ENCODE results near the gene ATPAF2.

ATPAF2 gene

GRCh38 chr17:17987901-17988300, 51.1 kb downstream of the ATPAF2 start:
- no peak for TF ChIP-seq CTCF (conservative IDR thresholded peaks at IDR 0.05; ENCODE audit: low read depth, low read length)
- H3K4me3 ChIP-seq (ENCODE audit: low read depth, low read length) = no peak overlapping the region
- DNase-seq (ENCODE audit: low read depth) = no peak

GRCh38 chr17:17987187-17987896, 51.6 kb downstream of the ATPAF2 start:
- TF ChIP-seq CTCF (conservative IDR thresholded peaks at IDR 0.05; ENCODE audit: low read depth, low read length) = no peak
- no peak for DNase-seq (ENCODE audit: low read depth)
- no peak overlapping the region for H3K4me3 ChIP-seq (ENCODE audit: low read depth, low read length)

- H3K4me3 ChIP-seq (ENCODE audit: low read depth, low read length) = no peak overlapping the region
- TF ChIP-seq CTCF (conservative IDR thresholded peaks at IDR 0.05; ENCODE audit: low read depth, low read length) = peak; percentile 58
- DNase-seq (ENCODE audit: low read depth) = peak; percentile 40
Observed at GRCh38 chr17:17985555-17985954, 53.4 kb downstream of the ATPAF2 start.

GRCh38 chr17:17985153-17985552, 53.8 kb downstream of the ATPAF2 start:
- H3K4me3 ChIP-seq (ENCODE audit: low read depth, low read length) = no peak overlapping the region
- no peak for DNase-seq (ENCODE audit: low read depth)
- no peak for TF ChIP-seq CTCF (conservative IDR thresholded peaks at IDR 0.05; ENCODE audit: low read depth, low read length)

GRCh38 chr17:17983776-17984175, 55.2 kb downstream of the ATPAF2 start:
- no peak for DNase-seq (ENCODE audit: low read depth)
- TF ChIP-seq CTCF (conservative IDR thresholded peaks at IDR 0.05; ENCODE audit: low read depth, low read length) = no peak
- H3K4me3 ChIP-seq (ENCODE audit: low read depth, low read length) = no peak overlapping the region

- peak; percentile 50 for DNase-seq (ENCODE audit: low read depth)
- TF ChIP-seq CTCF (conservative IDR thresholded peaks at IDR 0.05; ENCODE audit: low read depth, low read length) = no peak
- no peak overlapping the region for H3K4me3 ChIP-seq (ENCODE audit: low read depth, low read length)
Observed at GRCh38 chr17:17983376-17983775, 55.6 kb downstream of the ATPAF2 start.

- no peak for DNase-seq (ENCODE audit: low read depth)
- TF ChIP-seq CTCF (conservative IDR thresholded peaks at IDR 0.05; ENCODE audit: low read depth, low read length) = no peak
- H3K4me3 ChIP-seq (ENCODE audit: low read depth, low read length) = no peak overlapping the region
Observed at GRCh38 chr17:17982801-17983200, 56.2 kb downstream of the ATPAF2 start.

Measured in choroid plexus epithelial cell (primary cell).